GM12878 (cell line): ENCODE data around the gene SUPT6H.

Experiments
- CHD2 ChIP-seq: IDR thresholded peaks from 2 replicates; pipeline ENCODE4 v1.6.1; 2011; ENCODE audit warnings: low read depth, low read length, improper control_type of control experiment, borderline replicate concordance
- CTCF ChIP-seq, 3 experiments: IDR thresholded peaks in 2 of 3; conservative IDR thresholded peaks in 1 of 3; 2 replicates each; pipeline ENCODE4 v1.5.1; 2011; ENCODE audit warnings: low read depth in 3 of 3, low read length in 3 of 3, mild to moderate bottlenecking in 3 of 3, control low read depth in 2 of 3, moderate library complexity in 2 of 3, inconsistent platforms in 1 of 3, mixed read lengths in 1 of 3; ENCODE audit not compliant: control insufficient read depth in 2 of 3, insufficient read depth in 1 of 3; ENCODE audit errors: extremely low read depth in 1 of 3
- ELK1 ChIP-seq: IDR thresholded peaks from 2 replicates; pipeline ENCODE4 v1.6.1; 2012; ENCODE audit warnings: low read depth, low read length, improper control_type of control experiment
- EP300 ChIP-seq, 2 experiments: fragments of 150-350 bp in 1 of 2; IDR thresholded peaks; 2 replicates each; pipeline ENCODE4 v1.6.1; 2011 to 2012; ENCODE audit warnings: low read depth in 2 of 2, low read length in 2 of 2, borderline replicate concordance in 1 of 2, improper control_type of control experiment in 1 of 2, inconsistent platforms in 1 of 2; ENCODE audit not compliant: control insufficient read depth in 1 of 2
- ETV6 ChIP-seq, 2 experiments: fragments of 450-650 bp in 1 of 2; IDR thresholded peaks in 1 of 2; conservative IDR thresholded peaks in 1 of 2; 2 replicates each; pipeline ENCODE4 v1.6.1; 2014; ENCODE audit warnings: antibody characterized with exemption in 1 of 2, borderline replicate concordance in 1 of 2, low read depth in 1 of 2, mild to moderate bottlenecking in 1 of 2, moderate library complexity in 1 of 2
- FOS ChIP-seq: IDR thresholded peaks from 3 replicates; pipeline ENCODE4 v1.6.1; 2011; ENCODE audit warnings: borderline replicate concordance; ENCODE audit not compliant: insufficient read length; ENCODE audit errors: extremely low read depth
- HCFC1 ChIP-seq: fragments of 150-350 bp; IDR thresholded peaks from 2 replicates; pipeline ENCODE4 v1.6.1; 2014; ENCODE audit warnings: low read length
- IRF3 ChIP-seq: fragments of 450-650 bp; IDR thresholded peaks from 2 replicates; pipeline ENCODE4 v1.6.1; 2014; ENCODE audit warnings: mild to moderate bottlenecking
- KAT2A ChIP-seq: conservative IDR thresholded peaks from 2 replicates; pipeline ENCODE4 v1.6.1; 2011; ENCODE audit warnings: low read depth, low read length; ENCODE audit not compliant: control insufficient read depth
- MAX ChIP-seq: IDR thresholded peaks from 2 replicates; pipeline ENCODE4 v1.6.1; 2012; ENCODE audit warnings: low read depth, low read length, improper control_type of control experiment
- RCOR1 ChIP-seq: conservative IDR thresholded peaks from 2 replicates; pipeline ENCODE4 v1.6.1; 2012; ENCODE audit warnings: low read depth, low read length, improper control_type of control experiment
- TAF1 ChIP-seq: IDR thresholded peaks from 2 replicates; pipeline ENCODE4 v1.6.1; 2011; ENCODE audit warnings: mild to moderate bottlenecking, low read depth, low read length, borderline replicate concordance
- TBL1XR1 ChIP-seq: IDR thresholded peaks from 2 replicates; pipeline ENCODE4 v1.6.1; 2012; ENCODE audit warnings: low read depth, low read length, improper control_type of control experiment
- ZNF384 ChIP-seq: IDR thresholded peaks from 2 replicates; pipeline ENCODE4 v1.6.1; 2012; ENCODE audit warnings: low read depth, mild to moderate bottlenecking, low read length, improper control_type of control experiment, borderline replicate concordance

GRCh38 chr17:28702752-28703150 is 40.7 kb downstream of the SUPT6H start:
- TF ChIP-seq TAF1 = no peak
- TF ChIP-seq EP300 (IDR thresholded peaks at IDR 0.05; ENCODE audit: borderline replicate concordance in 1 of 2, control insufficient read depth in 1 of 2, low read depth in 2 of 2, low read length in 2 of 2) = no peak
- no peak for TF ChIP-seq ELK1
- TF ChIP-seq TBL1XR1 = no peak
- no peak for TF ChIP-seq ETV6 (conservative IDR thresholded peaks at IDR 0.05 in 1 of 2, IDR thresholded peaks at IDR 0.05 in 1 of 2; ENCODE audit: borderline replicate concordance in 1 of 2, low read depth in 1 of 2)
- TF ChIP-seq FOS = no peak
- no peak for TF ChIP-seq HCFC1
- no peak for TF ChIP-seq CHD2
- TF ChIP-seq CTCF (IDR thresholded peaks at IDR 0.05 in 2 of 3, conservative IDR thresholded peaks at IDR 0.05 in 1 of 3; ENCODE audit: control insufficient read depth in 2 of 3, extremely low read depth in 1 of 3, insufficient read depth in 1 of 3, low read depth in 3 of 3, low read length in 3 of 3) = no peak
- no peak for TF ChIP-seq ZNF384
- no peak for TF ChIP-seq IRF3
- no peak for TF ChIP-seq RCOR1
- no peak for TF ChIP-seq KAT2A
- TF ChIP-seq MAX = no peak
